ENCODE results near the gene PLEKHN1.
"Not testable (repeated sequence)": the region's sequence is repeated elsewhere in the genome, so short reads cannot be mapped to it uniquely, and the experiment has no call there.

Gene PLEKHN1

GRCh38 chr1:984476-984814 is 18.2 kb downstream of the PLEKHN1 start:
- no peak overlapping the region for H3K9ac ChIP-seq (ENCODE audit: low read length)
- no peak overlapping the region for H3K4me2 ChIP-seq (ENCODE audit: low read length)
- TF ChIP-seq CTCF (IDR thresholded peaks at IDR 0.05; ENCODE audit: low read depth, low read length) (no peak), EZH2phosphoT487 (IDR thresholded peaks at IDR 0.05; ENCODE audit: low read depth) (no peak)
- H3K36me3 ChIP-seq (replicated peaks; ENCODE audit: low read depth, low read length), result no peaks in the 10 kb centered on the region
- H3K4me3 ChIP-seq (ENCODE audit: low read length), result no peak overlapping the region
- H3K27me3 ChIP-seq (ENCODE audit: low read depth, low read length), result peaks cover 10% of the 10 kb centered on the region
- no peaks in the 10 kb centered on the region for H3K4me1 ChIP-seq (ENCODE audit: low read length)
- H3K79me2 ChIP-seq (ENCODE audit: low read length), result no peaks in the 10 kb centered on the region
- H3K9me3 ChIP-seq (ENCODE audit: insufficient read depth, low read length), result no peaks in the 10 kb centered on the region
- H4K20me1 ChIP-seq (ENCODE audit: insufficient read depth, low read length), result no peaks in the 10 kb centered on the region
- H2AFZ ChIP-seq (ENCODE audit: low read depth, low read length), result no peak overlapping the region
- H3K27ac ChIP-seq (ENCODE audit: low read length), result no peak overlapping the region

GRCh38 chr1:985126-985525 is 18.8 kb downstream of the PLEKHN1 start:
- Histone ChIP-seq H3K36me3 (replicated peaks; ENCODE audit: low read depth, low read length) (no peaks in the 10 kb centered on the region), H2AFZ (ENCODE audit: low read depth, low read length) (no peak overlapping the region), H3K9me3 (ENCODE audit: insufficient read depth, low read length) (no peaks in the 10 kb centered on the region), H3K4me2 (ENCODE audit: low read length) (no peak overlapping the region), H3K79me2 (ENCODE audit: low read length) (no peaks in the 10 kb centered on the region), H3K27me3 (ENCODE audit: low read depth, low read length) (peaks cover 15% of the 10 kb centered on the region), H3K27ac (ENCODE audit: low read length) (no peak overlapping the region), H4K20me1 (ENCODE audit: insufficient read depth, low read length) (no peaks in the 10 kb centered on the region), H3K9ac (ENCODE audit: low read length) (no peak overlapping the region), H3K4me3 (ENCODE audit: low read length) (no peak overlapping the region), H3K4me1 (ENCODE audit: low read length) (no peaks in the 10 kb centered on the region)
- TF ChIP-seq CTCF (IDR thresholded peaks at IDR 0.05; ENCODE audit: low read depth, low read length), result no peak
- TF ChIP-seq EZH2phosphoT487 (IDR thresholded peaks at IDR 0.05; ENCODE audit: low read depth), result no peak

- Histone ChIP-seq H3K4me1 (ENCODE audit: low read length) (peaks cover 14% of the 10 kb centered on the region), H3K27me3 (ENCODE audit: low read depth, low read length) (peaks cover 18% of the 10 kb centered on the region)
- not testable (repeated sequence) for H3K27ac ChIP-seq (ENCODE audit: low read length)
These were observed 21.8 kb downstream of the PLEKHN1 start for GRCh38 chr1:988061-988460.

GRCh38 chr1:991275-991674 is 25.0 kb downstream of the PLEKHN1 start:
- Histone ChIP-seq H3K4me1 (ENCODE audit: low read length) (peaks cover 18% of the 10 kb centered on the region), H3K27me3 (ENCODE audit: low read depth, low read length) (peaks cover 23% of the 10 kb centered on the region)
- H3K27ac ChIP-seq (ENCODE audit: low read length); H2AFZ ChIP-seq (ENCODE audit: low read depth, low read length); H3K9me3 ChIP-seq (ENCODE audit: insufficient read depth, low read length); H3K36me3 ChIP-seq (replicated peaks; ENCODE audit: low read depth, low read length); H3K4me3 ChIP-seq (ENCODE audit: low read length); H3K4me2 ChIP-seq (ENCODE audit: low read length); H3K9ac ChIP-seq (ENCODE audit: low read length); H4K20me1 ChIP-seq (ENCODE audit: insufficient read depth, low read length); H3K79me2 ChIP-seq (ENCODE audit: low read length): not testable (repeated sequence)

More at GRCh38 chr1:988061-988460, 21.8 kb downstream of the PLEKHN1 start:
- H3K9me3 ChIP-seq (ENCODE audit: insufficient read depth, low read length); H3K9ac ChIP-seq (ENCODE audit: low read length); H2AFZ ChIP-seq (ENCODE audit: low read depth, low read length); H3K36me3 ChIP-seq (replicated peaks; ENCODE audit: low read depth, low read length); H3K4me2 ChIP-seq (ENCODE audit: low read length); H3K4me3 ChIP-seq (ENCODE audit: low read length); H4K20me1 ChIP-seq (ENCODE audit: insufficient read depth, low read length); H3K79me2 ChIP-seq (ENCODE audit: low read length): not testable (repeated sequence)

- no peaks in the 10 kb centered on the region for H3K36me3 ChIP-seq (replicated peaks; ENCODE audit: low read depth, low read length)
- H3K4me1 ChIP-seq (ENCODE audit: low read length), result peaks cover 18% of the 10 kb centered on the region
- peaks cover 2% of the 10 kb centered on the region; the same call in 1 of the 2 replicates for H4K20me1 ChIP-seq (ENCODE audit: insufficient read depth, low read length)
- no peak overlapping the region for H2AFZ ChIP-seq (ENCODE audit: low read depth, low read length)
- peak overlapping the region; percentile 67; the same call in 1 of the 2 replicates for H3K4me2 ChIP-seq (ENCODE audit: low read length)
- no peaks in the 10 kb centered on the region for H3K79me2 ChIP-seq (ENCODE audit: low read length)
- H3K4me3 ChIP-seq (ENCODE audit: low read length), result no peak overlapping the region
- H3K27ac ChIP-seq (ENCODE audit: low read length), result no peak overlapping the region
- peaks cover 23% of the 10 kb centered on the region for H3K27me3 ChIP-seq (ENCODE audit: low read depth, low read length)
- no peaks in the 10 kb centered on the region for H3K9me3 ChIP-seq (ENCODE audit: insufficient read depth, low read length)
- H3K9ac ChIP-seq (ENCODE audit: low read length), result no peak overlapping the region
- TF ChIP-seq EZH2phosphoT487 (IDR thresholded peaks at IDR 0.05; ENCODE audit: low read depth), result no peak
- no peak for TF ChIP-seq CTCF (IDR thresholded peaks at IDR 0.05; ENCODE audit: low read depth, low read length)
These were observed 25.6 kb downstream of the PLEKHN1 start for GRCh38 chr1:991895-992294.

Data from OCI-LY3 (cell line).